Measurements from ENCODE around the gene PLA2G12A. TPM values are rescaled to one million over a fixed set of nuclear protein-coding genes. Genes with fewer than 3 reads are reported as not detected.

PLA2G12A gene
- total RNA-seq, 1 donor = 9.2 TPM

- DNase-seq (ENCODE audit: low read depth in 2 of 3, low spot score in 2 of 3) = peak in 1 of 3 donors; percentile 26
These were observed 653 bp downstream of the PLA2G12A start for GRCh38 chr4:109729117-109729717.

DNA sequence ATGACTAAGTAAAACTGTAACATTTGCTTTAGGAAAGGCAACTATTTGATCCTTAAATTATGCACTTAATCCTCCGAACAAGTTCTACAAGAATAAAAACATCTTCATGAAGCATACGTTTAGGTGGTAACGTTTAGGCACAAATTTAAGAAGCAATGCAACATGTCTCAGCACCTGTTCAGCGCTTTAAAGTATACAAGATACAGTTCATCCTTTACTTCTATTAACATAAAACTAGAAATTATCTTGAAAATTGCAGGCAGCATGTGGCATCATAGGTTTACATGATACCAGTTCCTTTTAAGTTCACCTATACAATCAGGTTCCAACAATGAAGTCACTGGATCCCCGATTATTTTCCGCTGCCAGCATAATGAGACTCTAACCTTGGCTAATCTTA lies 1.5 kb downstream of the PLA2G12A start:
- DNase-seq (ENCODE audit: low read depth in 2 of 3, low spot score in 2 of 3) = no peak

DNA sequence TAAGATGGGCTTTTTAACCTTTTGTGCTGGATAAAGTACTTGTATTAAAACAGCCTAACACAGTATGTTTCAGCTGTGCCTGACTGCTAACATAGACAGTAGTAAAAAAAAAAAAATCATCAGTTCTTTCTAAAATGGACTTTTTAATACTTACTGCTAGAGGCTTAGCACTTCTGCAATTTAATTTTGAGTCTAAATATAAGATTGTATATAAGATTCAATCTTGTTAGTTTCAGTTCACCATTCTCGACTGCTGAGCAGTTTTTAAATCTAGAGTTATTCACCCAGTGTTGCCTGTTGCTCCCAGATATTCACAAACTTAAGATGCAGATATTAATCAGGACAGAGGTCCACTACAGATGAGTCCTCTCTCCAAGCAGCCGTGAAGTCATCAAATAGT lies 6.8 kb downstream of the PLA2G12A start:
- no peak for DNase-seq (ENCODE audit: low read depth in 2 of 3, low spot score in 2 of 3)

DNA sequence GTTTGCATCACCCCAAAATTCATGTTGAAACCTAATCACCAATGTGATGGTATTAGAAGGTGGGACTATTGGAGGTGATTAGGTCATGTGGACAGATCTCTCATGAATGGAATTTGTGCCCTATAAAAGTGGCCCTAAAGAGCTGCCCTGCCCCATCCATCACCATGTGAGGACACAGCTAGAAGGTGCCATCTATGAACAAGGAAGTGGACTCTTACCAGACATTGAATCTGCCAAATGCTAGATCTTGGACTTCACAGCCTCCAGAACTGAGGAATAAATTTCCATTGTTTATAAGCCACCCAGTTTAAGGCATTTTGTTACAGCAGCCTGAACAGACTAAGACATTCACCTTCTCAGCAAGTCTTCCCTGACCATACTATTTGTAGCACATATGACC lies 7.5 kb downstream of the PLA2G12A start:
- DNase-seq (ENCODE audit: low read depth in 2 of 3, low spot score in 2 of 3) = no peak

- DNase-seq (ENCODE audit: low read depth in 2 of 3, low spot score in 2 of 3) = no peak
These were observed 8.8 kb downstream of the PLA2G12A start for GRCh38 chr4:109721033-109721432.

DNA sequence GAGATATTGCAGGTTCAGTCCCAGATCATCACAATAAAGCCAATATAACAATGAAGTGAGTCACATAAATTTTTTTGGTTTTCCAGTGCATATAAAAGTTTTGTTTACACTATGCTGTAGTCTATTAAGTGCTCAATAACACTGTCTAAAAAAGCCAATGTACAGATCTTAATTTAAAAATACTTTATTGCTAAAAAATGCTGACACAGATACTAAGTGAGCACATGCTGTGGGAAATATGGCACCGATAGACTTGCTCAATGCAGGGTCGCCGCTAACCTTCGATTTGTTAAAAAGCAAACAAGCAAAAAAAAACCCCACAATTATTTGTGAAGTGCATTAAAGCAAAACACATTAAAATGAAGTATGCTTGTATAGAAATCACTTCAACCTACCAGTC lies 10.3 kb downstream of the PLA2G12A start:
- no peak for DNase-seq (ENCODE audit: low read depth in 2 of 3, low spot score in 2 of 3)

DNA sequence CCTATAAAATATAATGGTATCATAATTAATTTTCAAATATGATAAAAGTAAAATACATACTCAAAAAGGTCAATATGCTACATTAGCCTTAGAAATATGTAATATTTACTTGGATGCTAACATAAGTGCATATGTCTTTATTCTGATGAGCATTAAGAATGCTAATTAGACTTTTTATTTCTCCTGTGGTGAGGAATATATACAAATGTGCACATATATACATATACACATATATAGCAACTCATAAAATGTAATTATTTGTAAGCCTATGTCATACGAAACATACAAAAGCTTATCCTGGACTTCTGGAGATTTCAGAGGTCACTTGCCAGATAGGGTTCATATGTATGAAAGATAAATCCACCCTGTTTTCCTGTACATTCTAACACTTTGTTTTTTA lies 11.1 kb downstream of the PLA2G12A start:
- no peak for DNase-seq (ENCODE audit: low read depth in 2 of 3, low spot score in 2 of 3)

DNA sequence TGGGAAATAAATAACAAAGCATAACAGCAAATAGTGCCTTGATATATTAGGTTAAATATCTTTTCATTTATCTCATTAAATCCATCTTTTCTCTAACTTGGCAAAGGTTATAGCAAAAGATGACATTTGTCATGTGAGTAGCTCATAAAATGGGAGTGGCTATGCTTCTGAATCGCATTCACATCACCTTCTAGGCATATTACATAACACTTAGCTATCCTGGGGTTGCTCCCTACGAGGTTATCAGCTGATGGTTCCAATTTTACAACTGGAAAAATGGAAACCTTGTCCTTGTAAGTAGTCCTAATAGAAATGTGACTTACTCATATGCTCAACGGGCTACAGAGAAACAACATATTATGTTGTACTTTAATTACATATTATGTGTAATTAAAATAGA lies 16.4 kb downstream of the PLA2G12A start:
- no peak for DNase-seq (ENCODE audit: low read depth in 2 of 3, low spot score in 2 of 3)

DNA sequence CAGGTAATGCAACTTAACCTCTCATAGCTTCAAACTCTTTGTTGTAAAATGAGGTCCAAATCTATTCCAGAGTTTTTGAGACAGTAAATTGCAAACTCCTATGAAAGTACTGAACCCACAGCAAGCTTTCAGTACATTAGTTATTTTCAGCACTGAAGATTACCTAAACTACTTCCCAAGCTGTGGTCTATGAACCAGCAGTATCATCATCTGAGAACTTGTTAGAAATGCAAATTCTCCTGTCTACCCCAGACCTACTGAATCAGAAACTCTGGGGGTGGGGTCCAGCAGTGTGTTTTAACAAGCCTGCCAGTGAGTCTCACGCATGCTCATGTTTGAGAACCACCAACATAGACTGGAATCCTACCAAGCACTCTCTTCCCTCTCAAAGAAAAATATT lies 20.9 kb downstream of the PLA2G12A start:
- no peak for DNase-seq (ENCODE audit: low read depth in 2 of 3, low spot score in 2 of 3)

DNA sequence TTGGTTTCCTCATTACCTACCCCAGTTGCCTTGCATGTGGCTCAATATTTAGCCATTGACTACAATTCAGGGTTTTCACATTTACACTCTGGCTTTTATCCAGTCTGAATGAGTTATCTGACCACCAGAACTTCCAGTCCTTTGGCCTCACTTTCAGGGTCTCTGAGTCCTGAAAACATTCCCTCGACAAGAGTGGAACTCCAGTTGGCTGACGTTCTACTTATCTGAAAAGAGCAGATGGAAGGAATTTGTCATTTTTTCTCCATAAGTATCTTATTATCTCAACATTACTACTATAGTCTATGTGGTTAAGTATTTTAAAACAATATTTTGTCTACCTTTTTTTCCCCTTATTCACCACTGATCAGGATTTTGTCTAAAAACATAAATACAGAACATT lies 21.4 kb downstream of the PLA2G12A start:
- no peak for DNase-seq (ENCODE audit: low read depth in 2 of 3, low spot score in 2 of 3)

- peak in 1 of 3 donors; percentile 29 for DNase-seq (ENCODE audit: low read depth in 2 of 3, low spot score in 2 of 3)
These were observed 26.1 kb downstream of the PLA2G12A start for GRCh38 chr4:109703664-109704361.

- peak; percentile 63 to 89 (median 86) for DNase-seq (ENCODE audit: low read depth in 2 of 3, low spot score in 2 of 3)
These were observed 26.8 kb downstream of the PLA2G12A start, which contains the start of gene CASP6 for GRCh38 chr4:109702950-109703663. TSS of gene CASP6 (minus strand) at chr4:109703445. CDS start at chr4:109703395, 50 bp downstream.

GRCh38 chr4:109701566-109702410 lies 28.1 kb downstream of the PLA2G12A start:
- DNase-seq (ENCODE audit: low read depth in 2 of 3, low spot score in 2 of 3) = peak in 1 of 3 donors; percentile 12

DNA sequence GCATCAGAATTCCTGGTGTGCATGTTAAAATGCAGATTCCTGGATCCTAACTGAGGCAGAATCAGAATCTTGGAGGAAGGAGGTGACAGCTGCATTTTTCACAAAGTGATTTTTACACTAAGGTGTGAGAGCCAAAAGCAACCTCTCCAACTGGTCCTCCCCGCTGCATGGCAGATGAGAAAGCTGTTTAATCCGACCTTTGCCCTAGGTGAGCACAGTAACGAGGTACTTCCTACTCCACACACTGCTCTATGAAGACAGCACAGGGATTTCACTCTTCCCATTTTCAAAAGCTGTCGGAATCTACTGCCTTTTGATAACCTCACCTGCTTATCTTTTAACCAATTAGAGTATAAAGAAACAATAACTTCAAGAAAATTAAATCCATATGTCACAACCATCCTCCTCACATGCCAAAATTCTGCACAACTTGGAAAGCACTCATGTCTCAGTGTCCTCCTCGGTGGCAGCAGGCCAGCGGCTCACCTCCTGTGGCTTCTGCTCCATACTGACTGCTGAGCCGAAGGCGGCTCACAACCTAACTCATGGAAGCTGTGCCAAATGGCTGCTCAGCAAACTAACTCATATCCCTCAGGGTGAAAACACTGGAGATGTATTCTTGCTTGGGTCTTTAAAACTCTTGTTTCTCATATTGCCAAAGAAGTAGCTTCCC lies 30.2 kb downstream of the PLA2G12A start:
- no peak for DNase-seq (ENCODE audit: low read depth in 2 of 3, low spot score in 2 of 3)

- no peak for DNase-seq (ENCODE audit: low read depth in 2 of 3, low spot score in 2 of 3)
These were observed 31.2 kb downstream of the PLA2G12A start for GRCh38 chr4:109698656-109699055.

GRCh38 chr4:109691411-109691920 lies 38.4 kb downstream of the PLA2G12A start:
- DNase-seq (ENCODE audit: low read depth in 2 of 3, low spot score in 2 of 3) = no peak

DNA sequence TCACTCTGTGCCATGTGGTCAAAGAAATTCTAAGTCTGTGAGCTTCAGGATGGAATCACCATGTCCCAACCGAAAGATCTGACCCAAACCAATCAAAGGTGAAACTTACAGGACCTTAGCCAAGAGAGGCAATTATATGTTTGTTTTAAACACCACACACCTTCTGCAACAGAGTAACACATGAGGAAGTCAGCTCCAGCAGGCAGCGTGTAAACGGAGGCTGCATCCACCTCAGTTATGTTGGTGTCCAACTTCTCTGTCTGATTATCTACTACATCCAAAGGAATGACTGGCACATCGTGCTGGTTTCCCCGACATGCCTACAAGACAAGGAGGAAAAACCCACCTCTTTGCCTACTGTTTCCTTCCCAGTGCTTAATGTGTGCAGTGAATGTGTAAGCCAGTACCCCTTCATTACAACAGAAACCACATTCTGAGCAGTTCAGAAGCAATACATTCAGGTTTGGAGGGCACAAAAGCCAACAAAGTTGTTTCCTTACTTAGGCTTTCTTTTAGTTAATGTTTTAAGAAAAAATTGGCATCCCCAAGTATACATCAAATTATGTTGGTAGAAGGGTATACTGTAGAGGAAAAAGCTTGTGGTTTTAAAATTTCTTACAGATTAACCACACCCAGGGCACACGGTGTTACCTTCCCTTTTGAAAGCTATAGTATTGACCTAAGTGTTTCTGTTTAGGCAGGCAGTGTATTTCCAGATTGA lies 39.0 kb downstream of the PLA2G12A start:
- DNase-seq (ENCODE audit: low read depth in 2 of 3, low spot score in 2 of 3) = no peak

DNA sequence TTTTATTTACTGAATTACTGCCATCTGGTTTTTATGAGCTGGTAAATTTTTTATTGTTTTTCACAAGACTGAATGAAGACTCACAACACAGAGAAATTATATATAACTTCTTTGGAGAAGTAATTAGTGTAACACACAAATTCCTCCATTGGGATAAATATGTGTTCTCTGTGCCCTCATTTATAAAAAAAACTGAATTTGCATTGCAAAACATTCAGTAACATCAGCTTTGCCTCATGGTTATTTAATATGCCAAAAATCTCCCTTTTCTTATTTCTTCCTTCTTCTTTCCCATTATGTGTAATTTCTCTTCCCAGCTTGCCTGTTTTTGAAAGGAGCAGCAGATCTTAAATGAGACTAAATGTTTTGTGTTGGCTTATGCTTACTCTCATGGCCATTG lies 45.1 kb downstream of the PLA2G12A start:
- DNase-seq (ENCODE audit: low read depth in 2 of 3, low spot score in 2 of 3) = no peak

DNA sequence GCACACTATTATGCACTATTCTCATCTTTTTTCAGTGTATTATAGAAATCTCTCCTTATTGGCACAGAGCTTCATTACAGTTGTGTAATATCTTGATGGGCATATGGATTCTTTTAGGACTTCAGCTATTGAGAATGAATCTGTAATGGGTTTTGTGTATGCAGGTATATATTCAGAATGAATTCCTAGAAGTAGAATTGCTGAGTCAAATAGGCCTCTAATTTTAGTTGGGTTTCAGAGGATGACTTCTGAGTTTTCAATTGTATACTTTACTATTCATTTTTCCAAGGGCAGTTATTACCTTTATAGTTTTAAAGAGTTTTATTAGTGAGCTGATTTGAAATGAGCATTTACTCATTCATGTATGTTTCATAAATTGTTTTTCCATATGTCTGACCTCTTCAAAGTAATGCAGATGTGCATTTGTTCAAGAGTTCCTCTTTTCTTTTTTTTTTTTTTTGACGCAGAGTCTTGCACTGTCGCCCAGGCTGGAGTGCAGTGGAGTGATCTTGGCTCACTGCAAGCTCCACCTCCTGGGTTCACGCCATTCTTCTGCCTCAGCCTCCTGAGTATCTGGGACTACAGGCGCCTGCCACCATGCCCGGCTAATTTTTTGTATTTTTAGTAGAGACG lies 46.1 kb downstream of the PLA2G12A start:
- DNase-seq (ENCODE audit: low read depth in 2 of 3, low spot score in 2 of 3) = no peak

Data from hematopoietic multipotent progenitor cell (in vitro differentiated cells).